HL-60 (cell line): Measurements from ENCODE around the gene LRRC46.

ENCODE experiments used
- POLR2AphosphoS5 ChIP-seq: IDR thresholded peaks from 2 replicates; pipeline ENCODE4 v1.6.1; 2012; ENCODE audit warnings: low read depth
- SPI1 ChIP-seq: IDR thresholded peaks from 2 replicates; pipeline ENCODE4 v1.6.1; 2012; ENCODE audit warnings: low read depth, mild to moderate bottlenecking, borderline replicate concordance
- TF ChIP-seq, protein P1 (sequence below): IDR thresholded peaks from one replicate; pipeline ENCODE4 v1.5.1; 2011; ENCODE audit warnings: low read length, control low read depth, inconsistent platforms; ENCODE audit not compliant: insufficient read depth

DNA sequence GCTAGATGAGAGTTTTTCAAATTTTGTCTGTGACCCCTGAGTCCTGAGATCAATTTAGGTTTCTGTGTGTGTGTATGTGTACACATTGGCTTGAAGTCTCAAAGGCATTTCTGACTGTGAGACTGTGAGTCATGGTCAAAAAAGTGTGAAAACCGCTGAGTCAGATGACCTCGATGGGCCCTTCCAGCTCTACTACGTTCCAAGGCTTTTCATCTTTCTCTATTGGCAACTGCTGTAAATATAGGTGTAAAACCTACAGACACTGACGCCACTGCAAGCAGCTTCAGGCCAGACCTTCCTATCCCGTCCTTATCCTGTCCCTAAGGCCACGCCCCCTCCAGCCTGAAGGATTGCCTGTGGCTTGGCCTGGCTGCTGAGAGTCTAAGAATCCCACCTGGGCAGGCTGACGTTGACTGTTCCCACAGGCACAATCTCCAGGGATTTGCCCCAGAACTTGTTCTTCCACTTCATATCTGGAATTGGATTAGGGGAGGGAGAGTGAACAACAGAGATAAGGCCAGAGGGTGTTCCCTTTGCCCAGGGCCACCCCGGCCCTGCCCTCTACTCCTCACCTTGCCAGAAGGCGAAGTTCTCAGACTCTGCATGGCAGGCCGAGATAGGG lies 21.2 kb upstream of the LRRC46 start:
- TF ChIP-seq, protein P1, sequence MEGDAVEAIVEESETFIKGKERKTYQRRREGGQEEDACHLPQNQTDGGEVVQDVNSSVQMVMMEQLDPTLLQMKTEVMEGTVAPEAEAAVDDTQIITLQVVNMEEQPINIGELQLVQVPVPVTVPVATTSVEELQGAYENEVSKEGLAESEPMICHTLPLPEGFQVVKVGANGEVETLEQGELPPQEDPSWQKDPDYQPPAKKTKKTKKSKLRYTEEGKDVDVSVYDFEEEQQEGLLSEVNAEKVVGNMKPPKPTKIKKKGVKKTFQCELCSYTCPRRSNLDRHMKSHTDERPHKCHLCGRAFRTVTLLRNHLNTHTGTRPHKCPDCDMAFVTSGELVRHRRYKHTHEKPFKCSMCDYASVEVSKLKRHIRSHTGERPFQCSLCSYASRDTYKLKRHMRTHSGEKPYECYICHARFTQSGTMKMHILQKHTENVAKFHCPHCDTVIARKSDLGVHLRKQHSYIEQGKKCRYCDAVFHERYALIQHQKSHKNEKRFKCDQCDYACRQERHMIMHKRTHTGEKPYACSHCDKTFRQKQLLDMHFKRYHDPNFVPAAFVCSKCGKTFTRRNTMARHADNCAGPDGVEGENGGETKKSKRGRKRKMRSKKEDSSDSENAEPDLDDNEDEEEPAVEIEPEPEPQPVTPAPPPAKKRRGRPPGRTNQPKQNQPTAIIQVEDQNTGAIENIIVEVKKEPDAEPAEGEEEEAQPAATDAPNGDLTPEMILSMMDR, result no peak
- no peak for TF ChIP-seq POLR2AphosphoS5
- TF ChIP-seq SPI1, result no peak
